IMR-90 (cell line): ENCODE results near the gene DCTD. TPM values are rescaled to one million over a fixed set of nuclear protein-coding genes. Genes with fewer than 3 reads are reported as not detected.
A peak's percentile ranks its signal among the peaks of the same experiment; 100 is the strongest.

Experiments used
- ATAC-seq: fragments of 200-7000 bp; cut with Tn5 transposase; 2 replicates; pipeline ENCODE4 v1.9.1; 2020; ENCODE audit warnings: low read depth, mild to moderate bottlenecking, moderate library complexity
- BruUV-seq: library from RNA; stranded (reverse); fragments of 400-500 nt; replicated peaks from 2 replicates; lab custom pipeline; 2021; lab: Mats Ljungman, UMichigan
- CTCF ChIA-PET: fragments of 300-600 bp; formaldehyde crosslinking; extraction: SDS; loops from one replicate; lab custom pipeline; 2021; ENCODE audit warnings: antibody characterized with exemption; lab: Yijun Ruan, JAX
- POLR2A ChIA-PET: fragments of 300-600 bp; sonication (Branson Sonifier 250); formaldehyde crosslinking; loops from one replicate; lab custom pipeline; 2022; ENCODE audit warnings: antibody characterized with exemption; ENCODE audit not compliant: unreplicated experiment; lab: Charles Lee
- DNase-seq: peaks from one replicate; pipeline ENCODE4 v3.0.0; 2013
- H2AFZ ChIP-seq: replicated peaks from 2 replicates; pipeline ENCODE3; 2013; ENCODE audit warnings: low read length, mild to moderate bottlenecking; ENCODE audit not compliant: poor library complexity
- H2AK5ac ChIP-seq: 2 replicates; pipeline ENCODE4 v1.6.1; 2013; ENCODE audit warnings: low read depth, low read length, inconsistent platforms
- H2AK9ac ChIP-seq: replicated peaks from 2 replicates; pipeline ENCODE3; 2013; ENCODE audit warnings: mild to moderate bottlenecking, low read depth, low read length, moderate library complexity; ENCODE audit not compliant: poor library complexity
- H2BK120ac ChIP-seq: 2 replicates; pipeline ENCODE4 v1.6.1; 2013; ENCODE audit warnings: low read depth, low read length, inconsistent platforms
- H2BK15ac ChIP-seq: 3 replicates; pipeline ENCODE4 v1.6.1; 2013; ENCODE audit warnings: low read depth, low read length, inconsistent platforms
- H2BK20ac ChIP-seq: 2 replicates; pipeline ENCODE4 v1.6.1; 2013; ENCODE audit warnings: low read depth, mild to moderate bottlenecking, inconsistent platforms, low read length, moderate library complexity
- H2BK5ac ChIP-seq: 2 replicates; pipeline ENCODE4 v1.6.1; 2013; ENCODE audit warnings: mild to moderate bottlenecking, low read depth, low read length, inconsistent platforms; ENCODE audit not compliant: poor library complexity, severe bottlenecking
- H3K14ac ChIP-seq: replicated peaks from 2 replicates; pipeline ENCODE4 v1.6.1; 2013; ENCODE audit warnings: low read depth, low read length, inconsistent platforms
- H3K18ac ChIP-seq: 2 replicates; pipeline ENCODE4 v1.6.1; 2013; ENCODE audit warnings: low read depth, low read length, control low read depth
- H3K23ac ChIP-seq: 2 replicates; pipeline ENCODE4 v1.6.1; 2013; ENCODE audit warnings: low read depth, low read length, inconsistent platforms
- H3K27ac ChIP-seq: 2 replicates; pipeline ENCODE4 v1.5.1; 2013; ENCODE audit warnings: mild to moderate bottlenecking, control low read depth, low read length; ENCODE audit not compliant: insufficient read depth
- H3K27me3 ChIP-seq: 2 replicates; pipeline ENCODE4 v1.6.1; 2013; ENCODE audit warnings: low read length; ENCODE audit not compliant: control insufficient read depth, insufficient read depth
- H3K36me3 ChIP-seq: 2 replicates; pipeline ENCODE4 v1.6.1; 2013; ENCODE audit warnings: low read length, mixed read lengths; ENCODE audit not compliant: control insufficient read depth, insufficient read depth
- H3K4ac ChIP-seq: 2 replicates; pipeline ENCODE4 v1.6.1; 2013; ENCODE audit warnings: low read depth, low read length, inconsistent platforms
- H3K4me1 ChIP-seq: 2 replicates; pipeline ENCODE4 v1.6.1; 2013; ENCODE audit warnings: low read length, mixed read lengths; ENCODE audit not compliant: control insufficient read depth, insufficient read depth
- H3K4me2 ChIP-seq: 2 replicates; pipeline ENCODE4 v1.6.1; 2013; ENCODE audit warnings: low read depth, mild to moderate bottlenecking, control low read depth, low read length, moderate library complexity
- H3K4me3 ChIP-seq: 2 replicates; pipeline ENCODE4 v1.5.1; 2013; ENCODE audit warnings: low read depth, mild to moderate bottlenecking, control low read depth, low read length, moderate library complexity; ENCODE audit not compliant: insufficient read depth
- H3K56ac ChIP-seq: 2 replicates; pipeline ENCODE4 v1.6.1; 2013; ENCODE audit warnings: low read length, inconsistent platforms; ENCODE audit not compliant: insufficient read depth; ENCODE audit errors: extremely low read depth
- H3K79me1 ChIP-seq, 2 experiments: 2 replicates each; pipeline ENCODE4 v1.6.1; 2013; ENCODE audit warnings: low read length in 2 of 2, inconsistent platforms in 1 of 2, low read depth in 1 of 2
- H3K9ac ChIP-seq: 2 replicates; pipeline ENCODE4 v1.6.1; 2013; ENCODE audit warnings: low read depth, low read length, control low read depth
- H3K9me1 ChIP-seq: 2 replicates; pipeline ENCODE4 v1.6.1; 2013; ENCODE audit warnings: low read length, inconsistent platforms; ENCODE audit not compliant: insufficient read depth
- H3K9me3 ChIP-seq: 2 replicates; pipeline ENCODE4 v1.6.1; 2013; ENCODE audit warnings: low read length; ENCODE audit not compliant: control insufficient read depth, insufficient read depth
- H4K20me1 ChIP-seq: 2 replicates; pipeline ENCODE4 v1.6.1; 2013; ENCODE audit warnings: low read length, inconsistent platforms; ENCODE audit not compliant: insufficient read depth
- H4K5ac ChIP-seq: 2 replicates; pipeline ENCODE4 v1.6.1; 2013; ENCODE audit warnings: mild to moderate bottlenecking, low read depth, low read length, control low read depth
- H4K8ac ChIP-seq, 2 experiments: 2 replicates each; pipeline ENCODE4 v1.6.1; 2013; ENCODE audit warnings: low read depth in 2 of 2, low read length in 2 of 2, control low read depth in 1 of 2, inconsistent platforms in 1 of 2
- H4K91ac ChIP-seq: 2 replicates; pipeline ENCODE4 v1.6.1; 2013; ENCODE audit warnings: low read depth, low read length, inconsistent platforms; ENCODE audit not compliant: insufficient read depth
- BHLHE40 ChIP-seq: fragments of 150-350 bp; IDR thresholded peaks from 2 replicates; pipeline ENCODE4 v1.6.1; 2016; ENCODE audit warnings: mild to moderate bottlenecking, low read depth, low read length
- CEBPB ChIP-seq: IDR thresholded peaks from 2 replicates; pipeline ENCODE4 v1.6.1; 2012; ENCODE audit warnings: low read depth, low read length, improper control_type of control experiment
- CHD1 ChIP-seq: IDR thresholded peaks from 2 replicates; pipeline ENCODE4 v1.6.1; 2012; ENCODE audit warnings: low read depth, low read length, improper control_type of control experiment
- FOS ChIP-seq: fragments of 150-350 bp; IDR thresholded peaks from 2 replicates; pipeline ENCODE4 v1.6.1; 2016; ENCODE audit warnings: low read depth, low read length
- MAFK ChIP-seq: IDR thresholded peaks from 2 replicates; pipeline ENCODE4 v1.6.1; 2012; ENCODE audit warnings: low read depth, low read length, improper control_type of control experiment
- MAZ ChIP-seq: IDR thresholded peaks from 2 replicates; pipeline ENCODE4 v1.6.1; 2012; ENCODE audit warnings: low read depth, mild to moderate bottlenecking, low read length, improper control_type of control experiment, moderate library complexity, borderline replicate concordance
- MXI1 ChIP-seq: IDR thresholded peaks from 2 replicates; pipeline ENCODE4 v1.6.1; 2012; ENCODE audit warnings: low read depth, mild to moderate bottlenecking, low read length, moderate library complexity, borderline replicate concordance
- NFE2L2 ChIP-seq: fragments of 150-350 bp; IDR thresholded peaks from 2 replicates; pipeline ENCODE4 v1.6.1; 2016; ENCODE audit warnings: low read depth, mild to moderate bottlenecking, low read length
- POLR2A ChIP-seq: IDR thresholded peaks from 2 replicates; pipeline ENCODE4 v1.6.1; 2012; ENCODE audit warnings: mild to moderate bottlenecking, low read depth, low read length
- RAD21 ChIP-seq: IDR thresholded peaks from 2 replicates; pipeline ENCODE4 v1.6.1; 2012; ENCODE audit warnings: low read length, improper control_type of control experiment
- RCOR1 ChIP-seq: IDR thresholded peaks from 2 replicates; pipeline ENCODE4 v1.6.1; 2012; ENCODE audit warnings: mild to moderate bottlenecking, low read length, improper control_type of control experiment; ENCODE audit not compliant: insufficient replicate concordance
- RFX5 ChIP-seq: IDR thresholded peaks from 2 replicates; pipeline ENCODE4 v1.8.0; 2012; ENCODE audit warnings: low read depth, mild to moderate bottlenecking, low read length, moderate library complexity
- SMC3 ChIP-seq: fragments of 150-350 bp; IDR thresholded peaks from 2 replicates; pipeline ENCODE4 v1.6.1; 2016; ENCODE audit warnings: low read depth, mild to moderate bottlenecking, antibody characterized with exemption, low read length, moderate library complexity
- whole genome bisulfite sequencing, 2 experiments: methylation state at CpG; one replicate each; pipeline versions ENCODE4 v1.1.5 to v1.1.7; 2013; ENCODE audit warnings: missing lambda C conversion rate in 2 of 2; ENCODE audit not compliant: insufficient read length in 1 of 2; ENCODE audit errors: extremely low coverage in 2 of 2; 5-methylcytosine and 5-hydroxymethylcytosine counted together
- dilution Hi-C: fragments of 300-500 bp; cut with HindIII; formaldehyde crosslinking; loops from one replicate; pipeline ENCODE4 v1.14.3; 2018; ENCODE audit warnings: low sequenced_read_pairs; ENCODE audit not compliant: unreplicated experiment
- in situ Hi-C: fragments of 300-500 bp; cut with MboI; formaldehyde crosslinking; loops from 3 replicates; pipeline ENCODE4 v1.14.3; 2019; ENCODE audit warnings: low sequenced_read_pairs, inconsistent platforms, mixed read lengths
- intact Hi-C: fragments of 100-400 bp; cut with micrococcal nuclease; formaldehyde crosslinking; loops from 2 replicates; pipeline ENCODE4 v1.10.0; 2022
- polyA plus RNA-seq, 3 experiments: library from polyadenylated mRNA; depleted of rRNA; stranded (reverse); fragments of >200 nt; gene quantifications; 2 replicates each; pipeline ENCODE4 v1.2.3, GENCODE V29; 2012; ENCODE audit warnings: low replicate concordance in 1 of 3
- total RNA-seq: library from RNA; depleted of rRNA; stranded (reverse); fragments of >200 nt; gene quantifications from 2 replicates; pipeline ENCODE4 v1.2.3, GENCODE V29; 2012
- TF ChIP-seq, protein P1 (sequence below): fragments of 150-350 bp; IDR thresholded peaks from 2 replicates; pipeline ENCODE4 v1.6.1; 2017; ENCODE audit warnings: mild to moderate bottlenecking, antibody characterized with exemption, low read length, low read depth
- TF ChIP-seq, protein P2 (sequence below): conservative IDR thresholded peaks from 2 replicates; pipeline ENCODE4 v1.5.1; 2012; ENCODE audit warnings: mild to moderate bottlenecking, low read depth, low read length, improper control_type of control experiment
- TF ChIP-seq, protein P3 (sequence below): fragments of 150-350 bp; IDR thresholded peaks from 2 replicates; pipeline ENCODE4 v1.6.1; 2016; ENCODE audit warnings: low read depth, mild to moderate bottlenecking, low read length, moderate library complexity, borderline replicate concordance

Gene DCTD
- total and polyA plus RNA-seq, 2 of the 4 experiments (the other 2 are of a cell fraction), result 90.3 to 127 TPM

DNA sequence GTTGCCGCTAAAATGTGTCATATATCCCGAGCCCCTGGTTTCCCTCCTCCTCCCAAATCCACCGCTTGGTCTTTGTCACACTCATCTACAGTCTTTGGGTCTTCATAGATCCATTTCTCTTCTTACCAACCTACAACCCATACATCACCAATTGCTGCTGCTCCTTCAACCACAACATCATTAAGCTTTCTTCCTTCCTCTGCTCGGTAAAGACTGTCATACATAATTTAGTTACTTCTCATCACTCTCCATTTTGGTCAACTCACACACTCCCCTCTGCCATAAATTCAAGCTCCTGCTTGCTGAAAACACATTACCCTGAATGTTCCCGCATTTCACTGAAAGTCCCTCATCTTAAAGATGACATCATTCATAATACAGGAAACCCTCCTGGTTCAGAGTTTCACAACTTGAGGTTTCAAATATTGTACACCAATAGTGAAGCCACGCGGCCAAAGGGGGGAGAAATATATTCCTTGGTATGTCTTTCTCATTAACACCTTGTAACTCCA, 1.7 kb upstream of the DCTD start:
- H2BK15ac ChIP-seq, result peak overlapping the region; percentile 74; the same call in 2 of the 3 replicates
- intact Hi-C loops, result no loop called here
- no peak for TF ChIP-seq NFE2L2
- no peak for TF ChIP-seq CHD1
- TF ChIP-seq RAD21, result no peak
- TF ChIP-seq, protein P1, sequence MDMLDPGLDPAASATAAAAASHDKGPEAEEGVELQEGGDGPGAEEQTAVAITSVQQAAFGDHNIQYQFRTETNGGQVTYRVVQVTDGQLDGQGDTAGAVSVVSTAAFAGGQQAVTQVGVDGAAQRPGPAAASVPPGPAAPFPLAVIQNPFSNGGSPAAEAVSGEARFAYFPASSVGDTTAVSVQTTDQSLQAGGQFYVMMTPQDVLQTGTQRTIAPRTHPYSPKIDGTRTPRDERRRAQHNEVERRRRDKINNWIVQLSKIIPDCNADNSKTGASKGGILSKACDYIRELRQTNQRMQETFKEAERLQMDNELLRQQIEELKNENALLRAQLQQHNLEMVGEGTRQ, result no peak
- TF ChIP-seq, protein P2, sequence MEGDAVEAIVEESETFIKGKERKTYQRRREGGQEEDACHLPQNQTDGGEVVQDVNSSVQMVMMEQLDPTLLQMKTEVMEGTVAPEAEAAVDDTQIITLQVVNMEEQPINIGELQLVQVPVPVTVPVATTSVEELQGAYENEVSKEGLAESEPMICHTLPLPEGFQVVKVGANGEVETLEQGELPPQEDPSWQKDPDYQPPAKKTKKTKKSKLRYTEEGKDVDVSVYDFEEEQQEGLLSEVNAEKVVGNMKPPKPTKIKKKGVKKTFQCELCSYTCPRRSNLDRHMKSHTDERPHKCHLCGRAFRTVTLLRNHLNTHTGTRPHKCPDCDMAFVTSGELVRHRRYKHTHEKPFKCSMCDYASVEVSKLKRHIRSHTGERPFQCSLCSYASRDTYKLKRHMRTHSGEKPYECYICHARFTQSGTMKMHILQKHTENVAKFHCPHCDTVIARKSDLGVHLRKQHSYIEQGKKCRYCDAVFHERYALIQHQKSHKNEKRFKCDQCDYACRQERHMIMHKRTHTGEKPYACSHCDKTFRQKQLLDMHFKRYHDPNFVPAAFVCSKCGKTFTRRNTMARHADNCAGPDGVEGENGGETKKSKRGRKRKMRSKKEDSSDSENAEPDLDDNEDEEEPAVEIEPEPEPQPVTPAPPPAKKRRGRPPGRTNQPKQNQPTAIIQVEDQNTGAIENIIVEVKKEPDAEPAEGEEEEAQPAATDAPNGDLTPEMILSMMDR, result no peak
- no peak for TF ChIP-seq RFX5
- TF ChIP-seq MXI1, result no peak
- TF ChIP-seq BHLHE40, result no peak
- no peak for TF ChIP-seq MAZ
- TF ChIP-seq SMC3, result no peak
- TF ChIP-seq, protein P3, sequence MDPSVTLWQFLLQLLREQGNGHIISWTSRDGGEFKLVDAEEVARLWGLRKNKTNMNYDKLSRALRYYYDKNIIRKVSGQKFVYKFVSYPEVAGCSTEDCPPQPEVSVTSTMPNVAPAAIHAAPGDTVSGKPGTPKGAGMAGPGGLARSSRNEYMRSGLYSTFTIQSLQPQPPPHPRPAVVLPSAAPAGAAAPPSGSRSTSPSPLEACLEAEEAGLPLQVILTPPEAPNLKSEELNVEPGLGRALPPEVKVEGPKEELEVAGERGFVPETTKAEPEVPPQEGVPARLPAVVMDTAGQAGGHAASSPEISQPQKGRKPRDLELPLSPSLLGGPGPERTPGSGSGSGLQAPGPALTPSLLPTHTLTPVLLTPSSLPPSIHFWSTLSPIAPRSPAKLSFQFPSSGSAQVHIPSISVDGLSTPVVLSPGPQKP, result no peak
- TF ChIP-seq RCOR1, result no peak
- no peak for TF ChIP-seq CEBPB
- no peak for TF ChIP-seq FOS
- TF ChIP-seq MAFK, result no peak
- no peak for TF ChIP-seq POLR2A
- peaks cover 33% of the 10 kb centered on the region for H3K9me1 ChIP-seq
- no peak overlapping the region for H2AK9ac ChIP-seq
- H3K23ac ChIP-seq, result no peak overlapping the region
- H3K9me3 ChIP-seq, result no peaks in the 10 kb centered on the region
- H2AFZ ChIP-seq, result no peak overlapping the region
- peak overlapping the region; percentile 6; the same call in 1 of the 2 replicates for H2BK20ac ChIP-seq
- H3K36me3 ChIP-seq, result peaks cover 11% of the 10 kb centered on the region
- H4K8ac ChIP-seq, result no peak overlapping the region; a peak in 1 of 4 replicates
- no peaks in the 10 kb centered on the region for H4K20me1 ChIP-seq
- H3K56ac ChIP-seq, result no peak overlapping the region
- no peak overlapping the region for H3K4me2 ChIP-seq
- no peak overlapping the region for H3K4me3 ChIP-seq
- dilution Hi-C loops, result loop anchor here (25.0 kb wide), 1 partner anchor 343 kb away; no protein-coding TSS in a partner anchor
- H4K91ac ChIP-seq, result peak overlapping the region; percentile 12; the same call in 1 of the 2 replicates
- no TSS peak for BruUV-seq
- ChIA-PET CTCF (interaction anchor here (0.7 kb wide), 1 partner anchor 11 kb away, joined by 3 read pairs; no protein-coding TSS in a partner anchor), POLR2A (no interaction called here)
- 0 out of 2 replicates have a peak overlapping the region, but pooled peaks have one; percentile 35 for H2AK5ac ChIP-seq
- in situ Hi-C loops, result no loop called here
- no peak overlapping the region for H3K27ac ChIP-seq
- no peak overlapping the region for H3K4ac ChIP-seq
- 79% methylated on average over 4 of the region's 7 CpGs; no CpG with 5 or more reads in 1 of the 2 experiments for WGBS, 2 experiments
- ATAC-seq (no peak), DNase-seq (no peak)
- peaks cover 17% of the 10 kb centered on the region for H3K4me1 ChIP-seq
- no peaks in the 10 kb centered on the region for H3K27me3 ChIP-seq
- H3K9ac ChIP-seq, result no peak overlapping the region
- no peak overlapping the region for H2BK5ac ChIP-seq
- no peak overlapping the region for H4K5ac ChIP-seq
- peak overlapping the region; percentile 65 for H2BK120ac ChIP-seq
- no peak overlapping the region for H3K18ac ChIP-seq
- no peak overlapping the region for H3K14ac ChIP-seq
- H3K79me1 ChIP-seq, result peaks cover 22 to 36% of the 10 kb centered on the region in 2 experiments
